EL (cell line): ENCODE data around the gene JMY.
"Not testable (repeated sequence)": the region's sequence is repeated elsewhere in the genome, so short reads cannot be mapped to it uniquely, and the experiment has no call there.

ENCODE experiments used
- DNase-seq: peaks from one replicate; pipeline ENCODE4 v3.0.0-alpha.2; 2016

JMY gene

GRCh38 chr5:79236970-79237739, 1.2 kb downstream of the JMY start:
- peak; percentile 68 for DNase-seq

- DNase-seq: no peak
Observed at GRCh38 chr5:79237740-79238560, 2.0 kb downstream of the JMY start.

DNA sequence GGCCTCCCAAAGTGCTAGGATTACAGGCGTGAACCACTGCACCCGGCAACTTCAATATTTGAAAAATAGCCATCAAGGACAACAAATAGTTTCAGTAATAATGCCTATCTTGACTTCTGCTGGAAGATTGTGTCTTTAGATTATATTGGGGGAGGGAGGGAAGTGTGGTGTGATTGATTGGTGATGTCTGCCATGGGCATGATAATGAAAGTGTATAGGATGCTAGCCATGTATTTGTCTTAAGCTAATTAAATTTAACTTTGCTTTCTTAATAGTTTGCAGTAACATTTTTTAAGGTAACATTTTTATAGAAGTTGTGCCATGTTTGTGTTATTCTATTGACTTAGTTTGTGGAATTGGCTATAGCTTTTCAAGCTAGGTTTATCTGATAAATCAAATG, 4.6 kb downstream of the JMY start:
- DNase-seq: no peak

DNA sequence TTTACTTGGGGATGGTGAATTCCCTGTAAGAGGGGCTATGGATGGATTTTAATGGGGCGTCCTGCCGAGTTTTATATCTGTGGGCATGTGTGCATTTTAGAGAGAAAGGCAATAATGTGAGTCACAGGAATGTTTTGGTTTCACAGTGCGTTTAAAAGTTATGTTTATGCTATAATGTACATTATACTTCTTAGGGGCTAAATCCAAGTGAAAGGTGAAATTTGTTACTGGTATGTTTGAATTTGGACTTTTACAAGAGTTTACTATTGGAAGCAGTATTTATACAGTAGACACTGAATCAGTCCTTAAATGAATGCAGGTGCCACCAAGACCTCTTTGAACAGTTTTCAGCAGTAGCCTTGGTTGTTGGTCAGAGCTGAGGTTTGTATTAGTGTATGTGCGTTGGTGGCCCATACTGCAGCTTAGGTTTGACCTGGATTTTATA, 5.6 kb downstream of the JMY start:
- peak; percentile 33 for DNase-seq

DNA sequence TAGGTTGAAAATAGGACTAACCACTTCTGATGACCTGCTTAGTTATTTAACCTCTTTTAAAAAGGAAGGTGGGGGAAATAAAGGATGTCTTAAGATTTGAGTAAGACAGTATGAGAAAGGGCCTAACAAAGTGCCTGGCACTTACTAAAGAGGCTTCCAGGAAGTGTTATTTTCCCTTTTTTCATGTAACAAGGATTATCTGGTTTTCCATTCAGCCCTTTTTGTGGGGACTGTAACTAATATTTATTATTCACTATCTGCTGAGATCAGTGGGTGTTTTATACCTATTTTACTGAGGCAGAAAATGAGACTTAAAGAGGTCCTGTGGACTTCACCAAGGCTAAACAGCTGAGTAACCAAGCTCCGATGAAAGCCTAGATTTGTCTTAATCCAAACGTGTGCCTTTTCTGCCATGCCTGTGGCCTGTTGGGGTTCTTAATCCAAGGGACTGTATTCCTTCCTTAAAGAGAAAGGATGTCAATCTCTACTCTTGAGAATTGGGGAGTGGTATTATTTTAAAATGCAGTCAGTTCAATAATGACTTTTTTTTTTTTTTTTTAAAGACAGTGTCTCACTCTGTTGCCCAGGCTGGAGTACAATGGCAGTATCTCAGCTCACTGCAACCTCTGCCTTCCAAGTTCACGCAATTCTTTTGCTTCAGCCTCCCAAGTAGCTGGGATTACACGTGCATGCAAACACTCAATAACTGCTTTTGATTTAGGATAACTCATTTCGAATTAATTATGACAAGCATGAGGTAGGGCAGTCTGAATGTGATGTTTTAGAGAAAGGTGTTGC, 6.5 kb downstream of the JMY start:
- DNase-seq: no peak

DNA sequence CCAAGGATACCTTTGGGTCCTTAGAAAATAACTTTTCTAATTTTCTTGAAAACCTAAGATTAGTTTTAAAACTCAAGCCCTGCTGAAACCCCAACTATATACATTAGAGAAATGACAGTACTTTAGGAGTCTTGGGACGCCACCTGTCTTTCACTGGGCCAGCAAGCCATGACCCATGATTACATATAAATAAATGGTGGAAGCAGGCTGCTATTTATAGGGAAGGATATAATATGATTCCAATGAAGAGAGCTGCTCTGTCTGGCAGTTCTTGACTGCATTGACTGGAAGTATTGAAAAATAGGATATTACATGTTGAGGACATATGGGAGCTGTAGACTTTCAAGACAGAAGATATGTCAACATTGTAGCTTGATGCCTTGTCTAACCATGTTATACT, 7.3 kb downstream of the JMY start:
- DNase-seq: no peak

- DNase-seq: not testable (repeated sequence)
Observed at GRCh38 chr5:79254067-79254466, 18.1 kb downstream of the JMY start.

GRCh38 chr5:79255786-79256557, 20.0 kb downstream of the JMY start:
- peak; percentile 58 for DNase-seq

- DNase-seq: no peak
Observed at GRCh38 chr5:79256563-79256962, 20.6 kb downstream of the JMY start.

- no peak for DNase-seq
Observed at GRCh38 chr5:79257314-79257713, 21.4 kb downstream of the JMY start.

GRCh38 chr5:79258801-79259200, 22.9 kb downstream of the JMY start:
- no peak for DNase-seq

DNA sequence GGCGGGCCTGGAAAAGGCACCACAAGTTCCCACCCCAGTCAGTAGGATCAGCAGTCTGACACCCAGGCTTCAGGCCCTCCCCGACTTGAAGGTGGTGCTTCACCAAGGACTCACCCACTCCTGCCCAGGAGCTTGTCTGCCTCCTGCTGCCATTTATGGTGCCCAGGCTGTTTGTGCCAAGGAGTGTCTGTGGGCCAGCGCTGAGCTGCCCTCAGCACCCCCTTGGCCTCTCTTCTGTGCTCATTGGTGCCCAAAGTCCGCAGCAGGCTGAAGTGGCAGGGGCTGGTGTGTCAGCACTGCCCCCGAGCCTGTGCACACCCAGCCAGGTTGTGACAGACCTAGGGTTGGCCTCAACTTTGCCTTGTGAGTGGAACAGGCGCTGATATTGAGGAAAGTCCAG, 23.5 kb downstream of the JMY start:
- no peak for DNase-seq

DNA sequence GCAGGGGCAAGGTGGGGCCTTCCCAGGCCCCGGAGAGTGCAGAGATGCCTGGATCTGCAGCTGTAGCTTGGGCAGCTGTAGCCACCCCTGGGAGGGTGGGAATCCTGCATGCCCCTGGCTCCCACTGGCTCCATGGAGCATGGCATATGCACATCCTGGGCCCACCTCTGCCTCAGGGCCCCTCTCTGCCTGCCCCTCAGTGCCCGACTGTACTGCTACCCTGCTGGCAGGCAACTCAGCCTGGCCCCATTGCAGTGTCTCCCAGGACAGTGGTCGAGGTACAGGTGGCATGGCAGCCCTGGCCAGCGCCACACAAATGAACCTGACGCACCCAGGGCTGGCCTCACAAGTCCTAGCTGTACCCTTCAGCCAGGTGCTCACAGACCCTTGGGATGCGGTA, 23.9 kb downstream of the JMY start:
- DNase-seq: no peak

DNA sequence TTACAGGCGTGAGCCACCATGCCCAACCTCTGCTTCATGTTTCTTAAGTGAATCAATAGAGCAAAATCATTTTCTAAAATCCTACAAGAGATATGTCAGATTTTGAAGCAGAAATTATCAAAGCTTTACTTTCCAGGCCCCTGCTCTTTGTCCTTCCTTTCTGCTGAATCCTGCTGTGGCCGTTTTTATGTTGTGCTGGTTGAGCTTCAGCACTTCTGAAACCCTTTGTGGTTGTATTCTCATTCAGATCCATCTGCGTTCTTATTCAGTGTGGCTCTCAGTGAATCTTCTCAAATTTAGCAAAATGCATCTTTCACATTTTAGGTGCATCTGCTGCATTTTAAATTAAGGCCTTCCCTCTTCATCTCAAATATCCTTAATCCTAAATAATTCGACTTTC, 26.0 kb downstream of the JMY start:
- DNase-seq: no peak

- no peak for DNase-seq
Observed at GRCh38 chr5:79263290-79263689, 27.4 kb downstream of the JMY start.

GRCh38 chr5:79267180-79267579, 31.2 kb downstream of the JMY start:
- no peak for DNase-seq

DNA sequence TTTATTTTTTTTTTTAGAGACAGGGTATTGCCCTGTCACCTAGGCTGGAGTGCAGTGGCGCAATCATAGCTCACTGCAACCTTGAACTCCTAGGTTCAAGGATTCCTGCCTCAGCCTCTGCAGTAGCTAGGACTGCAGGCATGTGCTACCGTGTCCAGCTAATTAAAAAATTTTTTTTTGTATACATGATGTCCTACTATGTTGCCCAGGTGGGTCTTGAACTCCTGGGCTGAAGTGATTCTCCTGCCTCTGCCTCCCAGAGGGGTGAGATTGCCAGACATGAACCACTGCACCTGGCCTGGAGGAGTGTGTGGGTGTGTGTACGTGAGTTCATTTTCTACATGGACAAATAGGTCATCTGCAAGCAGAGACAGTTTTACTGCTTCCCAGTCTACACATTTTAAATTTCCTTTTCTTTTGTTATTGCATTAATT, 33.8 kb downstream of the JMY start:
- no peak for DNase-seq

DNA sequence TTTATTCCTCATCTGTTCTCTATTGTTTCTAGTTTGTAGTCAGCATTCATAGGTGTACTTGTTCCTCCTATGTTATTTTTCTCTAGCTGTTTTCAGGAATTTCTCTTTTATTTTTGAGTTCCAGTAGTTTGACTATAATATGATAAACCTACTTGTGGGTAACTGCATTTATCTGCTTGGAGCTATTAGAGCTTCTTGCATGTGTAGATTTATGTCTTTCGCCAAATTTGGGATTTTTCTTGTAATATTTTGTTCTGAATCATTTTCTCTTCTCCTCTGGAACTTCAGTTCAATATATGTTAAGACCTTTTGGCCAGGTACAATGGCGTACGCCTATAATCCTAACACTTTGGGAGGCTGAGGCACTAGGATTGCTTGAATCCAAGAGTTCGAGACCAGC, 37.4 kb downstream of the JMY start:
- DNase-seq: no peak

DNA sequence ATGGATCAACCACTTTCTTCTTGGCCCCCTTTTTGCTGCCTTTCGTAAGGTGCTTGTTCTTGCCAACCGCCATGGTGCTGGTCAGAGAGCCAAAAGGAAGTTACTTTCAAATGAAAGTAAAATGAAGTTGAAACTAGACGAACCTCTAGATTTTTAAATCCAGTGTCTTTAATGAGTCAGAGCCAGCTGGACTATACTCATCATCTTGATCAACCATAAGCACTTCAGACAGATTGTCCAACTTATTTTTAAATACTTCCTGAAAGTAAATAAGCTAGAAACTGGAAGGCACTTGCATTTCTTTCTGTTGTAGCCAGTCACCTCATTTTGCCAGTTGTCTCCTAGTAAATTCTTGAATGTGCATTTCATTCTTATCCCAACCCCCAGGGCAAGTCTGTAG, 48.9 kb downstream of the JMY start:
- DNase-seq: no peak

- DNase-seq: no peak
Observed at GRCh38 chr5:79285285-79285684, 49.4 kb downstream of the JMY start.

DNA sequence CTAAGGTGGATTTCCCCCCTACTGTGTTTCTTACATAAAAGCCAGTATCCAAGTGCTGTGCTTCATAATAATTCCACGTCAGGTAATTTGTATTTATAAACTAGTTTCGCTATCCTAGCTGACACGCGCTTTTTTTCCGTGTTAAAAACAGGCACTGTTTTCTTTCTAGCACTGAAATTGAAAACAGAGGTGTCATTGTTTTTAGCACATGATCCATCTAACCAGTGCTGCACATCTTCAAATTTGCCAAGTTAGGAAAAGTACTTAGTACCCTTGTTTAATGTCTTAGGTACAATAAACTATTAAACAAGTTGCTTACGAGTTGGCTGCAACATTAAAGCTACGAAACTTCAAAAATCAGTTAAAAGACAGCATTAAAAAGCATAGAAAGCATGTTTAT, 49.9 kb downstream of the JMY start:
- DNase-seq: no peak

DNA sequence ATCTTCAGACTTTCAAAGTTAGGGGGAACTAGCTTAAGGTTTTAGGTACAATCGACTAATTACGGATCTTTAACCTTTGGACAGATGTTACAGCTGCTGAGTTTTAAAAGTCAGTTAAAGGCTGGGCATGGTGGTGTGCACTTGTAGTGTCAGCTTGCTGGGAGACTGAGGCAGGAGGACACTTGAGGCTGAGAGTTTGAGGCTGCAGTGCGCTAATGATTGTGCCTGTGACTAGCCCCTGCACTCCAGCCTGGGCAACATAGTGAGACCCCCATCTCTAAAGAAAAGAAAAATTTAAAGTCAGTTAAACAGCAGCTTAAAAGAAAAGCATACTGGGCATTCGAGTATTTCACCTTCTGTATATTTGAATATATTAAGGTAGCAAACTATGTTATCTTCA, 51.4 kb downstream of the JMY start:
- no peak for DNase-seq

DNA sequence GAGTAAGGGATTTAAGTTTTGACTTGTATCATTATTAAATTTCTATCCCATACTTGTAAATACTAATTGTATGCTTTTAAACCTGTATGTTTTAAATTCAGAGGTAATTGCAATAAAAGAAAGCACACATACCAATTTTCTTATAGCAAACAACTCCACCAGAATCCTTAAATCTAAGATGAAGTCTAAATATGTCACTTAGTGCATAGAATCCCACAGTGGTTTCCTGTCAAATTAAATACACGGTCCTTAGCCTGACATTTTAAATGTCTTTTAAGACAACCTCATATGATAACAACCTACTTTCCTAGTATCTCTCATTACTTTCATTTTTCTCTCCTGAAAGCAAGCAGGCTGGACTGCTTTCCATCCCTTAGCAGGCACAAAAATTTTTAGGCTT, 52.0 kb downstream of the JMY start:
- no peak for DNase-seq
